GM18499 (cell line): ENCODE data around the gene RNF123.

Experiments used
- ATAC-seq: cut with Tn5 transposase; IDR thresholded peaks from one replicate; pipeline ENCODE4 v1.9.1; 2021; ENCODE audit warnings: moderate number of reproducible peaks; ENCODE audit not compliant: insufficient read depth, unreplicated experiment

The RNF123 gene

GRCh38 chr3:49657208-49657915, 32.0 kb upstream of the RNF123 start:
- no peak for ATAC-seq

GRCh38 chr3:49658711-49659110, 30.6 kb upstream of the RNF123 start:
- no peak for ATAC-seq

- ATAC-seq = no peak
These were observed 29.6 kb upstream of the RNF123 start for GRCh38 chr3:49659756-49660155.

- ATAC-seq = no peak
These were observed 28.1 kb upstream of the RNF123 start for GRCh38 chr3:49661281-49661680.

- no peak for ATAC-seq
These were observed 27.3 kb upstream of the RNF123 start for GRCh38 chr3:49662021-49662420.

GRCh38 chr3:49662720-49663413, 26.5 kb upstream of the RNF123 start:
- no peak for ATAC-seq

GRCh38 chr3:49663831-49664230, 25.5 kb upstream of the RNF123 start:
- ATAC-seq = no peak

GRCh38 chr3:49664300-49664699, 25.1 kb upstream of the RNF123 start:
- ATAC-seq = no peak

- ATAC-seq = no peak
These were observed 23.4 kb upstream of the RNF123 start for GRCh38 chr3:49665822-49666519.

- ATAC-seq = no peak
These were observed 22.8 kb upstream of the RNF123 start for GRCh38 chr3:49666592-49666991.

GRCh38 chr3:49667701-49668413, 21.5 kb upstream of the RNF123 start:
- ATAC-seq = no peak

GRCh38 chr3:49668414-49668797, 21.0 kb upstream of the RNF123 start:
- no peak for ATAC-seq

- ATAC-seq = no peak
These were observed 20.5 kb upstream of the RNF123 start for GRCh38 chr3:49668861-49669260.

GRCh38 chr3:49669352-49669751, 20.0 kb upstream of the RNF123 start:
- ATAC-seq = no peak

- no peak for ATAC-seq
These were observed 18.4 kb upstream of the RNF123 start for GRCh38 chr3:49670940-49671290.

- no peak for ATAC-seq
These were observed 17.8 kb upstream of the RNF123 start for GRCh38 chr3:49671291-49672288.

- no peak for ATAC-seq
These were observed 16.1 kb upstream of the RNF123 start for GRCh38 chr3:49673121-49673714.

- peak; percentile 48 for ATAC-seq
These were observed 15.5 kb upstream of the RNF123 start, which contains the start of gene APEH for GRCh38 chr3:49673715-49674496. Gene APEH, plus strand, starts transcription at chr3:49674351. Its CDS starts 51 bp downstream, at chr3:49674402.
